Fibroblast of the aortic adventitia (primary cell): Measurements from ENCODE around the gene ANO2. TPM values are rescaled to one million over a fixed set of nuclear protein-coding genes. Genes with fewer than 3 reads are reported as not detected.

ENCODE experiments used
- DNase-seq: peaks from one replicate; pipeline ENCODE4 v3.0.0-alpha.2; 2010; ENCODE audit warnings: low read depth
- H3K4me3 ChIP-seq: 2 replicates; pipeline ENCODE4 v1.5.1; 2011; ENCODE audit warnings: low read depth, mild to moderate bottlenecking, control low read depth, low read length, moderate library complexity
- total RNA-seq: library from RNA; depleted of rRNA; stranded (reverse); fragments of >200 nt; gene quantifications from 2 replicates; pipeline ENCODE4 v1.2.3, GENCODE V29; 2012; ENCODE audit warnings: low replicate concordance
- TF ChIP-seq, protein P1 (sequence below): IDR thresholded peaks from 2 replicates; pipeline ENCODE4 v1.5.1; 2011; ENCODE audit warnings: mild to moderate bottlenecking, low read length, control low read depth, inconsistent platforms; ENCODE audit not compliant: insufficient read depth

The ANO2 gene
- total RNA-seq, result not detected in 2 replicates

DNA sequence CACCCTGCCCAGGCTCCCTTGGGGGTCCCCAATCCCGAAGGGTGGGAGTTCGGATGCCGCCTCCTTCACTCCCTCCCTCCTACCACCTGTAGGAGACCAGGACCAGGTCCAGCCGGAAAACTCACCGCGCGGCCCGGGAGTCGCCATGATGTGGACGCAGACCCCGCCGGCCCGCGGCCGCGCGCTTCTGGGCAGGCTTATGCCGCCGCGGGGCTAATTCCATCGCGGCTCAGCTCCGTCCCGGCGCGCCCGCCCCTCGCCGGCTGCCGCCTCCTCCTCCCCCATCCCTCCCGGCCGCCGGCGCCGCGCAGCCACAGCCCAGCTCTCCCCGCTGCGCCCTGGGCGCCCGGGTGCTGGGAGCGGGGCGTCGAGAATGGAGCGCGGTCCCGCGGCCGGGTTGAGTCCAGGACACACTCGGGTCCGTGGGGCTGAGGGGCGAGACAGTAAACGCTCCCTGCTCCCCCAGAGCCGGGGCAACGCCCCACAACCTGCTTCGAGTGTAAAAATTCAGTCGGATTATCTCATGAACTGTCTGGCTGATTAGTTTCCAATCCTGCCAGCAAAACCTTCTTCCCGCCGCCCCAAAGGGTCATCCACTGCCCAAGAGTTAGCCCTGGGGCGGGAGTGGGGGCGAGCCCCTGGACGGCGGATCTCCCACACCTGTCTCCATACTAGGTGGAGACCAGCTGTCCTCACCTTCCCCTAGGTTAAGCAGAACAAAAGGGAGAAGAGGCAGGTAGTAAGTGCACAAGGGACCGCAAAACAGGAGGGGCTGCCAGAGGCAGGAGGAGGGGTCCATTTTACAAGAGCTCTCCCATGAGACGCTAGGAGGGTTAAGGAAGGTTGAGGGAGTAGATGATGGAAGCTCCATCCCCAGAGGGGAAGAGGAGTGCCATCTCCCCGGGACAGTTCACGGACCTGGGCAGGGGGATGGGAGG is at the start of gene ANO2:
ANO2 (minus strand) TSS at position 189 of the 938 bp plus-strand sequence; CDS start at position 147, 42 bp downstream.
- TF ChIP-seq, protein P1, sequence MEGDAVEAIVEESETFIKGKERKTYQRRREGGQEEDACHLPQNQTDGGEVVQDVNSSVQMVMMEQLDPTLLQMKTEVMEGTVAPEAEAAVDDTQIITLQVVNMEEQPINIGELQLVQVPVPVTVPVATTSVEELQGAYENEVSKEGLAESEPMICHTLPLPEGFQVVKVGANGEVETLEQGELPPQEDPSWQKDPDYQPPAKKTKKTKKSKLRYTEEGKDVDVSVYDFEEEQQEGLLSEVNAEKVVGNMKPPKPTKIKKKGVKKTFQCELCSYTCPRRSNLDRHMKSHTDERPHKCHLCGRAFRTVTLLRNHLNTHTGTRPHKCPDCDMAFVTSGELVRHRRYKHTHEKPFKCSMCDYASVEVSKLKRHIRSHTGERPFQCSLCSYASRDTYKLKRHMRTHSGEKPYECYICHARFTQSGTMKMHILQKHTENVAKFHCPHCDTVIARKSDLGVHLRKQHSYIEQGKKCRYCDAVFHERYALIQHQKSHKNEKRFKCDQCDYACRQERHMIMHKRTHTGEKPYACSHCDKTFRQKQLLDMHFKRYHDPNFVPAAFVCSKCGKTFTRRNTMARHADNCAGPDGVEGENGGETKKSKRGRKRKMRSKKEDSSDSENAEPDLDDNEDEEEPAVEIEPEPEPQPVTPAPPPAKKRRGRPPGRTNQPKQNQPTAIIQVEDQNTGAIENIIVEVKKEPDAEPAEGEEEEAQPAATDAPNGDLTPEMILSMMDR, result no peak
- no peak for DNase-seq
- peak within 1 kb of the TSS; percentile 31 for H3K4me3 ChIP-seq

DNA sequence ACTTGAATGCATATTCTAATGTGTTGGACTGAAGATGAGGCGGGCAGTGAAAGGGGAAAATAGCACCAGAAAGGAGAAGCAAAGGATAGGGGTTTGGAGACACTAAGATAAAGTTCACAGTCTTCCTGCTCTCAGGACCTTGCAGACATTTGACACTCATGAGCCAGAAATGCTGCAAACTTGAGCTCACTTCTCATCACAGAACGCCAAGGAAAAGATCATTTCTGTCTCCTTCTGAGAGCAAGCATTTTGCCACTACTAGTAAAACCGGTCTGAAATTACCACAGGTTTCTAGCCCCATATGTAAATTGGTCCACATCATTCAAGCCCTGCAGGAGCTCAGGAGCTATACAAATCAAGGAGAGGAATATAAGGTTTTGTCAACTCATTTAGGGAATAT is 44.6 kb upstream of the ANO2 start:
- DNase-seq, result no peak
- TF ChIP-seq, protein P1, result no peak
- H3K4me3 ChIP-seq, result no peak overlapping the region

DNA sequence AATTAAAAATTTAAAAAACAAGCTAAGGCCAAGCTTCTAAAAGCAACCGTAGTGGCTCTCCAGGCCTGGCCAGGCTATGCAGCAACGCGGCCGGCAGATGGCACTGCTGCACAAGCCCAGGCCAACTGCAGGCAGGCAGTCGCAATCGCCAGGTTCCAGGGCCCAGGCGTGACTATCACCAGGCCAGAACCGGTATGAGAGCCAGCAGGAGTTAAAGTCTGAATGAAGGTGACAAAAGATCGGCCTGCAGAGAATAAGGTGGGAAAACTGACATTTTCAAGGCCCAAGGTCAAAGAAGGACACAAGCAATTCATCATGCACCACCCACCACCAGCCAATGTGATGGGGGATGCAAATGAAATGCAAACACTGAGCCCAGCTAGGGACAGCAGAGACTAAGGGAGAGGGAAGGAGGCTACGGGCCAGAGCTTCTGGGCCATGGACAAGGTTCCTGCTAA is 43.6 kb upstream of the ANO2 start:
- TF ChIP-seq, protein P1, result peak; percentile 98

DNA sequence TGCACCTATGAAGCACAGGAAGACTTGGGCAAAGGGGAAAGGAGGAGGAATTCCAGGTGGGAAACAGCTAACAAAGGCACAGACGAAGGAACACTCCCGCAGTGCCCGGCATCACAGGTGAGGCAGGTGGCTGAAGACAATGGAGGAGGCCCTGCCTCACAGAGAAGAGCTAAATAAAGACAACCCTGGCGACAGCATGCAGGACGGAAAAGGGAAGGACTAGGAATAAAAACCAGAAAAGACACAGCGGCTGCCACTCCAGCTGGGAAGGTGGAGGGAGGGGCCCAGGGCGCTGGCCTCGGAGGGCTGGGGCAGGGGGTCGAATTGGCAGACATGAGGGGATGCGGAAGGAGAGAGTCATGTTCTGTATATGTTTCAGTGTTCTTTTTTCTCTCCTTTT is 43.0 kb upstream of the ANO2 start:
- no peak overlapping the region for H3K4me3 ChIP-seq
- TF ChIP-seq, protein P1, result no peak
- DNase-seq, result no peak

More for the DNA sequence above, 43.6 kb upstream of the ANO2 start:
- peak; percentile 76 for DNase-seq
- no peak overlapping the region for H3K4me3 ChIP-seq

DNA sequence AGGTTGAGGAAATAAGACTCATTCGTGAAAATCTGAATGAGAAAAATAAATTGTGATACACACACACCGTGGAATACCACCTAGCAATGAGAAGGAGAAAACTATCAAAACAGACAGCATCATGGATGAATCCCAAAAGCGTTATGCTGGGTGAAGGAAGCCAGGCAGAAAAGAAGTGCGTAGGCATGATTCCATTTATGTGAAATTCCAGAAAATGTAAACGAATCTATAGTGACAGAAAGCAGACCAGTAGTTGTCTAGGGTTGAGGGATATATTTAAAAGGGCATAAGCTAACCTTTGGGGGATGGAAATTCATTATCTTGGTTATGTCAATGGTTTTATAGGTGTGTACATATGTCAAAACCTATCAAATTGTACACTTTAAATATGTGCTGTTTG is 42.5 kb upstream of the ANO2 start:
- H3K4me3 ChIP-seq, result no peak overlapping the region
- TF ChIP-seq, protein P1, result no peak
- no peak for DNase-seq

DNA sequence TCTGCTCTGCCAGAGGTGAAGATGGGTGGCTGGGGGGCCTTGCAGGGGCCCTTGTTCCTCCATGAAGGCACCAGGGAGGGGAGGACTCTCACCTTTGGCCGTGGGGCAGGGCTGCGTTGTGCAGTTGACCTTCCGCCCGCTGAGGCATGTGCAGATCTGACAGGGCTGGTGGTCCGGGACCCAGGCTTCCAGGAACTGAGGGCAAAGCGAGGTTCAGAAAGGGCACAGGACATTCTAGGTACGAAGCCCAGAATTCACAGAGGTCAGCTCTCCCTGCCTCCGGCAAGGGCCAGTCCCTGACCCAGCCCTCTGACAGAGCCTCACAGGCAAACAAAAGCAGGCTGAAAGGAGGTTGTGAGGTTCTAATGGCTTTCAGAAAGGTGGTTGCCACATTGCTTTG is 40.4 kb upstream of the ANO2 start:
- no peak for DNase-seq
- TF ChIP-seq, protein P1, result no peak
- no peak overlapping the region for H3K4me3 ChIP-seq
